PFSK-1 (cell line): ENCODE data around the gene SASH1.

ENCODE experiments used
- FOXP2 ChIP-seq: optimal IDR thresholded peaks from 2 replicates; pipeline ENCODE3; 2011; ENCODE audit warnings: borderline replicate concordance, control low read depth, inconsistent platforms; ENCODE audit not compliant: insufficient read depth; ENCODE audit errors: extremely low read length, extremely low read depth
- POLR2AphosphoS5 ChIP-seq: IDR thresholded peaks from 2 replicates; pipeline ENCODE4 v1.6.1; 2012; ENCODE audit warnings: low read depth, mild to moderate bottlenecking, control low read depth, low read length, moderate library complexity
- SIN3A ChIP-seq: IDR thresholded peaks from 2 replicates; pipeline ENCODE4 v1.6.1; 2012; ENCODE audit warnings: mild to moderate bottlenecking, low read length, moderate library complexity, borderline replicate concordance; ENCODE audit not compliant: insufficient read depth
- TAF1 ChIP-seq: IDR thresholded peaks from 2 replicates; pipeline ENCODE4 v1.6.1; 2012; ENCODE audit warnings: low read length, control low read depth, borderline replicate concordance; ENCODE audit not compliant: insufficient read depth
- TF ChIP-seq, protein P1 (sequence below), 2 experiments: IDR thresholded peaks; 2 replicates each; pipeline versions ENCODE4 v1.6.1 to v1.8.0; 2011 to 2012; ENCODE audit warnings: low read depth in 2 of 2, low read length in 2 of 2, control low read depth in 1 of 2, inconsistent platforms in 1 of 2, mild to moderate bottlenecking in 1 of 2, moderate library complexity in 1 of 2; ENCODE audit not compliant: insufficient read depth in 1 of 2

The SASH1 gene

GRCh38 chr6:148340586-148341297 is 1.9 kb upstream of the SASH1 start:
- TF ChIP-seq TAF1 (no peak), SIN3A (no peak), FOXP2 (no peak), POLR2AphosphoS5 (no peak)
- TF ChIP-seq, protein P1, sequence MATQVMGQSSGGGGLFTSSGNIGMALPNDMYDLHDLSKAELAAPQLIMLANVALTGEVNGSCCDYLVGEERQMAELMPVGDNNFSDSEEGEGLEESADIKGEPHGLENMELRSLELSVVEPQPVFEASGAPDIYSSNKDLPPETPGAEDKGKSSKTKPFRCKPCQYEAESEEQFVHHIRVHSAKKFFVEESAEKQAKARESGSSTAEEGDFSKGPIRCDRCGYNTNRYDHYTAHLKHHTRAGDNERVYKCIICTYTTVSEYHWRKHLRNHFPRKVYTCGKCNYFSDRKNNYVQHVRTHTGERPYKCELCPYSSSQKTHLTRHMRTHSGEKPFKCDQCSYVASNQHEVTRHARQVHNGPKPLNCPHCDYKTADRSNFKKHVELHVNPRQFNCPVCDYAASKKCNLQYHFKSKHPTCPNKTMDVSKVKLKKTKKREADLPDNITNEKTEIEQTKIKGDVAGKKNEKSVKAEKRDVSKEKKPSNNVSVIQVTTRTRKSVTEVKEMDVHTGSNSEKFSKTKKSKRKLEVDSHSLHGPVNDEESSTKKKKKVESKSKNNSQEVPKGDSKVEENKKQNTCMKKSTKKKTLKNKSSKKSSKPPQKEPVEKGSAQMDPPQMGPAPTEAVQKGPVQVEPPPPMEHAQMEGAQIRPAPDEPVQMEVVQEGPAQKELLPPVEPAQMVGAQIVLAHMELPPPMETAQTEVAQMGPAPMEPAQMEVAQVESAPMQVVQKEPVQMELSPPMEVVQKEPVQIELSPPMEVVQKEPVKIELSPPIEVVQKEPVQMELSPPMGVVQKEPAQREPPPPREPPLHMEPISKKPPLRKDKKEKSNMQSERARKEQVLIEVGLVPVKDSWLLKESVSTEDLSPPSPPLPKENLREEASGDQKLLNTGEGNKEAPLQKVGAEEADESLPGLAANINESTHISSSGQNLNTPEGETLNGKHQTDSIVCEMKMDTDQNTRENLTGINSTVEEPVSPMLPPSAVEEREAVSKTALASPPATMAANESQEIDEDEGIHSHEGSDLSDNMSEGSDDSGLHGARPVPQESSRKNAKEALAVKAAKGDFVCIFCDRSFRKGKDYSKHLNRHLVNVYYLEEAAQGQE (IDR thresholded peaks at IDR 0.05; ENCODE audit: insufficient read depth in 1 of 2, low read depth in 2 of 2, low read length in 2 of 2), result no peak

- no peak for TF ChIP-seq FOXP2
- peak; percentile 15; the same call in 1 of the 2 replicates for TF ChIP-seq TAF1
Observed at GRCh38 chr6:148342100-148342349, 613 bp upstream of the SASH1 start.

DNA sequence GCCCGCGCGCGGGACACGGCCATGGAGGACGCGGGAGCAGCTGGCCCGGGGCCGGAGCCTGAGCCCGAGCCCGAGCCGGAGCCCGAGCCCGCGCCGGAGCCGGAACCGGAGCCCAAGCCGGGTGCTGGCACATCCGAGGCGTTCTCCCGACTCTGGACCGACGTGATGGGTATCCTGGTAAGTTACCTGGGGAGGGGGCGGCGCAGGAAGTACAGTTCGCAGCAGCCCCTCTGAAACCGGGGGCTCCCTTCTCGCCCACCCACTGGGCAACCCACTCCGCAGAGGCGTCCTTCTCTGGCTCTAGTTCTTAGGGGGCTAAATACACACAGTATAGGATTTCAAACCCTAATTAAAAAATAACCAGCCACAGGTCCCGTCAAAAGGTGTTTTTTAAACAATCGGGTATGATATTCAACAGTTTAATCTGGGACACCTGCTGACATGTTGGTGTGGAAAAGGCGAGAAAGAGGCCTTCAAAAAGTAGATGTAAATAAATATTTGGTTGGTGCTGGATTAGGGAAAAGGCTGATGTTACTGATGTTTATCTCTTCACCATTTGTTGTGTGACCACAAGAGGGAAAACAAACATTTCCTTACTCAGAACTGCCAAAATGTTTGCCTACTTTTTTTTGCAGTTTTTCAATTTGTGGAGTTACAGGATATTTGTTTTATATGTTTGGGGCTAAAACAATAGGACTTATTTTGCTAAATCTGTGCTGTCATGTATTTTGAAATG is 577 bp downstream of the SASH1 start:
- TF ChIP-seq SIN3A (no peak), FOXP2 (no peak), POLR2AphosphoS5 (no peak), TAF1 (no peak)
- TF ChIP-seq, protein P1 (IDR thresholded peaks at IDR 0.05; ENCODE audit: insufficient read depth in 1 of 2, low read depth in 2 of 2, low read length in 2 of 2), result no peak

- TF ChIP-seq, protein P1 (IDR thresholded peaks at IDR 0.05; ENCODE audit: insufficient read depth in 1 of 2, low read depth in 2 of 2, low read length in 2 of 2), result no peak
- TF ChIP-seq SIN3A (no peak), FOXP2 (no peak), POLR2AphosphoS5 (no peak), TAF1 (no peak)
Observed at GRCh38 chr6:148345176-148345575, 2.5 kb downstream of the SASH1 start.

GRCh38 chr6:148345578-148345977 is 2.9 kb downstream of the SASH1 start:
- TF ChIP-seq SIN3A (no peak), POLR2AphosphoS5 (no peak), TAF1 (no peak), FOXP2 (no peak)
- TF ChIP-seq, protein P1 (IDR thresholded peaks at IDR 0.05; ENCODE audit: insufficient read depth in 1 of 2, low read depth in 2 of 2, low read length in 2 of 2), result no peak
